Chondrocyte (in vitro differentiated cells): ENCODE measurements around the gene FBXO3. TPM values are rescaled to one million over a fixed set of nuclear protein-coding genes. Genes with fewer than 3 reads are reported as not detected.

Experiments used
- DNase-seq: peaks from one replicate; pipeline ENCODE4 v3.0.0; 2021; ENCODE audit warnings: mixed read lengths, low spot score
- H3K27ac Mint-ChIP-seq: one replicate; pipeline ENCODE4 v1.8.0; 2021; ENCODE audit warnings: mild to moderate bottlenecking, moderate library complexity, mixed read lengths; ENCODE audit not compliant: unreplicated experiment
- H3K27me3 Mint-ChIP-seq: 2 replicates; pipeline ENCODE4 v1.8.0; 2021; ENCODE audit warnings: low read depth, mixed read lengths
- H3K36me3 Mint-ChIP-seq: 2 replicates; pipeline ENCODE4 v1.8.0; 2021; ENCODE audit warnings: low read depth, mixed read lengths
- H3K4me1 Mint-ChIP-seq: 2 replicates; pipeline ENCODE4 v1.8.0; 2021; ENCODE audit warnings: low read depth, mild to moderate bottlenecking, mixed read lengths
- H3K4me3 Mint-ChIP-seq: one replicate; pipeline ENCODE4 v1.8.0; 2021; ENCODE audit warnings: mild to moderate bottlenecking, moderate library complexity, mixed read lengths; ENCODE audit not compliant: unreplicated experiment
- H3K9me3 Mint-ChIP-seq: 2 replicates; pipeline ENCODE4 v1.8.0; 2021; ENCODE audit warnings: low read depth, mixed read lengths
- CTCF ChIP-seq: fragments of 200-600 bp; sonication (generic); IDR thresholded peaks from 2 replicates; pipeline ENCODE4 v1.5.0; 2021; ENCODE audit warnings: antibody characterized with exemption, mild to moderate bottlenecking, moderate library complexity
- total RNA-seq: library from RNA; stranded (reverse); gene quantifications from 3 replicates; pipeline ENCODE4 v1.2.1, GENCODE V29; 2021

The FBXO3 gene
- total RNA-seq, 1 donor from 2014 or later, result 22.0 TPM

GRCh38 chr11:33692013-33692504 lies 82.3 kb downstream of the FBXO3 start:
- no peak for DNase-seq
- Mint-ChIP-seq H3K9me3 (peaks cover 4% of the 10 kb centered on the region), H3K27ac (peak overlapping the region; percentile 99), H3K27me3 (no peaks in the 10 kb centered on the region), H3K4me3 (peak overlapping the region; percentile 64), H3K4me1 (peaks cover 68% of the 10 kb centered on the region), H3K36me3 (no peaks in the 10 kb centered on the region)
- peak; percentile 14 for TF ChIP-seq CTCF

GRCh38 chr11:33691066-33691864 lies 83.1 kb downstream of the FBXO3 start:
- Mint-ChIP-seq H3K36me3 (no peaks in the 10 kb centered on the region), H3K9me3 (peaks cover 4% of the 10 kb centered on the region), H3K27ac (peak overlapping the region; percentile 99), H3K4me3 (peak overlapping the region; percentile 64), H3K27me3 (no peaks in the 10 kb centered on the region), H3K4me1 (peaks cover 68% of the 10 kb centered on the region)
- no peak for TF ChIP-seq CTCF
- no peak for DNase-seq

Other genes starting within 250 kb of the FBXO3 start
- 0.50 TPM in 1 of 3 replicates, not detected in the others for gene C11orf91, start 73.7 kb downstream of the FBXO3 start, total RNA-seq
- 579 to 718 TPM (median 705 TPM) in 3 replicates for gene CD59, start 38.1 kb downstream of the FBXO3 start, total RNA-seq
- 0.53 TPM in 1 of 3 replicates, not detected in the others for gene LMO2, start 117.6 kb upstream of the FBXO3 start, total RNA-seq